Trophoblast cell (in vitro differentiated cells and primary cell): ENCODE results near the gene UNC13A.

Experiments used
- DNase-seq, 2 donors: peaks; one replicate each; pipeline ENCODE4 v3.0.0-alpha.2; 2016
- H2AFZ ChIP-seq: 2 replicates; pipeline ENCODE4 v1.6.1; 2013; ENCODE audit warnings: low read length, moderate library complexity, mild to moderate bottlenecking; ENCODE audit not compliant: insufficient read depth, poor library complexity
- H2AK5ac ChIP-seq: 2 replicates; pipeline ENCODE4 v1.6.1; 2013; ENCODE audit warnings: mild to moderate bottlenecking, low read length
- H2BK120ac ChIP-seq: 2 replicates; pipeline ENCODE4 v1.6.1; 2013; ENCODE audit warnings: low read length, mild to moderate bottlenecking, moderate library complexity; ENCODE audit not compliant: insufficient read depth, poor library complexity
- H2BK12ac ChIP-seq: 2 replicates; pipeline ENCODE4 v1.6.1; 2013; ENCODE audit warnings: mild to moderate bottlenecking, low read length, moderate library complexity
- H2BK5ac ChIP-seq: 2 replicates; pipeline ENCODE4 v1.6.1; 2013; ENCODE audit warnings: low read length, low read depth, moderate library complexity, mild to moderate bottlenecking; ENCODE audit not compliant: poor library complexity
- H3K14ac ChIP-seq: 2 replicates; pipeline ENCODE4 v1.6.1; 2013; ENCODE audit warnings: mild to moderate bottlenecking, low read length
- H3K18ac ChIP-seq: 2 replicates; pipeline ENCODE4 v1.6.1; 2013; ENCODE audit warnings: mild to moderate bottlenecking, low read length
- H3K23ac ChIP-seq: 2 replicates; pipeline ENCODE4 v1.6.1; 2013; ENCODE audit warnings: low read length
- H3K27ac ChIP-seq: 2 replicates; pipeline ENCODE4 v1.5.1; 2013; ENCODE audit warnings: low read depth, mild to moderate bottlenecking, inconsistent platforms, low read length, moderate library complexity
- H3K27me3 ChIP-seq: 2 replicates; pipeline ENCODE4 v1.6.1; 2013; ENCODE audit warnings: inconsistent platforms, mild to moderate bottlenecking, low read length, moderate library complexity; ENCODE audit not compliant: insufficient read depth
- H3K36me3 ChIP-seq, 2 experiments: 1 replicate in 1 of 2; 2 replicates in 1 of 2; pipeline ENCODE4 v1.6.1; 2013; ENCODE audit warnings: low read length in 2 of 2, mild to moderate bottlenecking in 2 of 2, moderate library complexity in 1 of 2; ENCODE audit not compliant: insufficient read depth in 2 of 2, control insufficient read depth in 1 of 2
- H3K4ac ChIP-seq: 2 replicates; pipeline ENCODE4 v1.6.1; 2013; ENCODE audit warnings: low read depth, mild to moderate bottlenecking, low read length, moderate library complexity
- H3K4me1 ChIP-seq, 2 experiments: 1 replicate in 1 of 2; 2 replicates in 1 of 2; pipeline ENCODE4 v1.6.1; 2013; ENCODE audit warnings: low read length in 2 of 2, mild to moderate bottlenecking in 2 of 2, moderate library complexity in 1 of 2; ENCODE audit not compliant: insufficient read depth in 2 of 2, control insufficient read depth in 1 of 2
- H3K4me2 ChIP-seq: 2 replicates; pipeline ENCODE4 v1.6.1; 2013; ENCODE audit warnings: inconsistent platforms, mild to moderate bottlenecking, low read length, moderate library complexity
- H3K4me3 ChIP-seq: 2 replicates; pipeline ENCODE4 v1.5.1; 2013; ENCODE audit warnings: mild to moderate bottlenecking, low read depth, low read length, inconsistent platforms
- H3K79me1 ChIP-seq: one replicate; pipeline ENCODE4 v1.6.1; 2013; ENCODE audit warnings: low read length
- H3K79me2 ChIP-seq: 2 replicates; pipeline ENCODE4 v1.6.1; 2013; ENCODE audit warnings: low read length, mild to moderate bottlenecking; ENCODE audit not compliant: control insufficient read depth, insufficient read depth, poor library complexity
- H3K9ac ChIP-seq: 2 replicates; pipeline ENCODE4 v1.6.1; 2013; ENCODE audit warnings: mild to moderate bottlenecking, low read length
- H3K9me3 ChIP-seq: 2 replicates; pipeline ENCODE4 v1.6.1; 2013; ENCODE audit warnings: low read depth, mild to moderate bottlenecking, control low read depth, inconsistent platforms, low read length; ENCODE audit not compliant: insufficient read depth
- H4K12ac ChIP-seq: 2 replicates; pipeline ENCODE4 v1.6.1; 2013; ENCODE audit warnings: low read depth, mild to moderate bottlenecking, low read length, moderate library complexity
- H4K8ac ChIP-seq: 2 replicates; pipeline ENCODE4 v1.6.1; 2013; ENCODE audit warnings: low read depth, mild to moderate bottlenecking, low read length, moderate library complexity
- H4K91ac ChIP-seq: one replicate; pipeline ENCODE4 v1.6.1; 2013; ENCODE audit warnings: low read depth, mild to moderate bottlenecking, low read length, moderate library complexity
- WGBS: extraction: QIAGEN DNeasy Blood & Tissue Kit; methylation state at CpG from one replicate; pipeline ENCODE4 v1.1.7; 2013; ENCODE audit warnings: missing lambda C conversion rate; ENCODE audit not compliant: insufficient read length, insufficient coverage; ENCODE audit errors: extremely low coverage; 5-methylcytosine and 5-hydroxymethylcytosine counted together

The UNC13A gene

GRCh38 chr19:17680230-17680722 lies 7.9 kb downstream of the UNC13A start:
- Histone ChIP-seq H3K79me1 (no peaks in the 10 kb centered on the region), H2BK12ac (no peak overlapping the region), H4K12ac (no peak overlapping the region), H3K14ac (no peak overlapping the region), H3K18ac (no peak overlapping the region), H3K4me1 (no peaks in the 10 kb centered on the region), H4K8ac (no peak overlapping the region), H3K27me3 (no peaks in the 10 kb centered on the region), H4K91ac (no peak overlapping the region), H3K36me3 (no peaks in the 10 kb centered on the region), H2AFZ (no peak overlapping the region), H3K4me2 (peak overlapping the region; percentile 31), H2AK5ac (no peak overlapping the region), H3K9me3 (peaks cover 3% of the 10 kb centered on the region), H3K23ac (no peak overlapping the region), H3K79me2 (no peaks in the 10 kb centered on the region), H3K9ac (no peak overlapping the region), H2BK5ac (no peak overlapping the region), H3K4me3 (no peak overlapping the region), H2BK120ac (no peak overlapping the region), H3K4ac (no peak overlapping the region), H3K27ac (no peak overlapping the region)
- peak; percentile 37 to 47 for DNase-seq
- WGBS = no CpG with 5 or more reads among the region's 38 CpGs

- Histone ChIP-seq H2AFZ (no peak overlapping the region), H4K8ac (no peak overlapping the region), H3K27me3 (no peaks in the 10 kb centered on the region), H3K79me2 (no peaks in the 10 kb centered on the region), H4K91ac (no peak overlapping the region), H2BK5ac (no peak overlapping the region), H3K9ac (no peak overlapping the region), H3K36me3 (no peaks in the 10 kb centered on the region), H3K18ac (no peak overlapping the region), H2AK5ac (no peak overlapping the region), H3K9me3 (peaks cover 3% of the 10 kb centered on the region), H3K4me2 (no peak overlapping the region), H3K23ac (no peak overlapping the region), H3K27ac (no peak overlapping the region), H2BK12ac (no peak overlapping the region), H3K14ac (no peak overlapping the region), H2BK120ac (no peak overlapping the region), H3K4me3 (no peak overlapping the region), H3K79me1 (no peaks in the 10 kb centered on the region), H3K4me1 (no peaks in the 10 kb centered on the region), H4K12ac (no peak overlapping the region), H3K4ac (no peak overlapping the region)
- no CpG with 5 or more reads among the region's 14 CpGs for WGBS
- DNase-seq = no peak
Measured at GRCh38 chr19:17679526-17680229, 8.5 kb downstream of the UNC13A start.

- no peaks in the 10 kb centered on the region for H3K27me3 ChIP-seq
- no peak overlapping the region for H3K4me3 ChIP-seq
- no peak overlapping the region for H2BK120ac ChIP-seq
- H3K79me2 ChIP-seq = no peaks in the 10 kb centered on the region
- no peak overlapping the region for H3K4ac ChIP-seq
- H3K9ac ChIP-seq = no peak overlapping the region
- H4K12ac ChIP-seq = no peak overlapping the region
- H3K36me3 ChIP-seq = no peaks in the 10 kb centered on the region
- H3K4me1 ChIP-seq = no peaks in the 10 kb centered on the region
- no peak overlapping the region for H3K4me2 ChIP-seq
- H3K27ac ChIP-seq = no peak overlapping the region
- no peak overlapping the region for H4K91ac ChIP-seq
- DNase-seq = no peak
- no CpG with 5 or more reads among the region's 4 CpGs for WGBS
- H4K8ac ChIP-seq = no peak overlapping the region
- no peak overlapping the region for H3K18ac ChIP-seq
- H2AFZ ChIP-seq = no peak overlapping the region
- H2AK5ac ChIP-seq = no peak overlapping the region
- H3K9me3 ChIP-seq = peaks cover 3% of the 10 kb centered on the region
- no peak overlapping the region for H3K23ac ChIP-seq
- no peak overlapping the region for H2BK12ac ChIP-seq
- H3K79me1 ChIP-seq = no peaks in the 10 kb centered on the region
- no peak overlapping the region for H2BK5ac ChIP-seq
- H3K14ac ChIP-seq = no peak overlapping the region
Measured at GRCh38 chr19:17678836-17679235, 9.3 kb downstream of the UNC13A start.

- H3K79me1 ChIP-seq = no peaks in the 10 kb centered on the region
- no peak overlapping the region for H2BK12ac ChIP-seq
- no peak overlapping the region for H2BK5ac ChIP-seq
- H2BK120ac ChIP-seq = no peak overlapping the region
- no peak overlapping the region for H4K8ac ChIP-seq
- H3K79me2 ChIP-seq = no peaks in the 10 kb centered on the region
- no peaks in the 10 kb centered on the region for H3K9me3 ChIP-seq
- no peak overlapping the region for H3K4ac ChIP-seq
- H3K36me3 ChIP-seq = no peaks in the 10 kb centered on the region
- H3K23ac ChIP-seq = no peak overlapping the region
- H3K4me3 ChIP-seq = no peak overlapping the region
- no peaks in the 10 kb centered on the region for H3K27me3 ChIP-seq
- H3K4me1 ChIP-seq = no peaks in the 10 kb centered on the region
- H2AK5ac ChIP-seq = no peak overlapping the region
- no CpG with 5 or more reads among the region's 2 CpGs for WGBS
- H4K91ac ChIP-seq = no peak overlapping the region
- DNase-seq = no peak
- no peak overlapping the region for H2AFZ ChIP-seq
- H3K18ac ChIP-seq = no peak overlapping the region
- H4K12ac ChIP-seq = no peak overlapping the region
- no peak overlapping the region for H3K14ac ChIP-seq
- H3K27ac ChIP-seq = no peak overlapping the region
- no peak overlapping the region for H3K4me2 ChIP-seq
- no peak overlapping the region for H3K9ac ChIP-seq
Measured at GRCh38 chr19:17677002-17677401, 11.2 kb downstream of the UNC13A start.
